ENCODE results near the gene FCGR1A. TPM values are rescaled to one million over a fixed set of nuclear protein-coding genes. Genes with fewer than 3 reads are reported as not detected.
"Not testable (repeated sequence)": the region's sequence is repeated elsewhere in the genome, so short reads cannot be mapped to it uniquely, and the experiment has no call there.

FCGR1A gene
- total RNA-seq, 1 donor from 2014 or later: not detected

- not testable (repeated sequence) for H3K27ac ChIP-seq; H3K9me3 ChIP-seq (ENCODE audit: low read depth); H3K9ac ChIP-seq; H3K27me3 Mint-ChIP-seq (ENCODE audit: insufficient read depth, low read depth); H3K4me3 ChIP-seq; H3K4me1 ChIP-seq; H3K9me3 Mint-ChIP-seq; H3K79me2 ChIP-seq (ENCODE audit: low read depth); H3K27ac Mint-ChIP-seq; H3K4me1 Mint-ChIP-seq; DNase-seq (ENCODE audit: low spot score); H3K4me3 Mint-ChIP-seq; H3K27me3 ChIP-seq; H3K36me3 Mint-ChIP-seq; H2AFZ ChIP-seq (replicated peaks); H3F3A ChIP-seq (ENCODE audit: low read depth); H4K20me1 ChIP-seq (ENCODE audit: low read depth); H3K4me2 ChIP-seq; H3K36me3 ChIP-seq
Measured at GRCh38 chr1:149778313-149778712, 4.2 kb upstream of the FCGR1A start.

GRCh38 chr1:149781413-149781984 is 995 bp upstream of the FCGR1A start:
- H3K4me1 Mint-ChIP-seq; H3K9me3 Mint-ChIP-seq; H3K4me2 ChIP-seq; H4K20me1 ChIP-seq (ENCODE audit: low read depth); H3K36me3 ChIP-seq; H3K4me3 ChIP-seq; H3K36me3 Mint-ChIP-seq; H3K27ac Mint-ChIP-seq; H3K4me3 Mint-ChIP-seq; H3K4me1 ChIP-seq; H3K27me3 ChIP-seq; DNase-seq (ENCODE audit: low spot score); H3K79me2 ChIP-seq (ENCODE audit: low read depth); H3K9ac ChIP-seq; H3K27ac ChIP-seq; H2AFZ ChIP-seq (replicated peaks); H3K27me3 Mint-ChIP-seq (ENCODE audit: insufficient read depth, low read depth); H3F3A ChIP-seq (ENCODE audit: low read depth); H3K9me3 ChIP-seq (ENCODE audit: low read depth): not testable (repeated sequence)

GRCh38 chr1:149783289-149783688 is 795 bp downstream of the FCGR1A start:
- H4K20me1 ChIP-seq (ENCODE audit: low read depth); H3K27me3 Mint-ChIP-seq (ENCODE audit: insufficient read depth, low read depth); H3K36me3 Mint-ChIP-seq; H3K9ac ChIP-seq; H3K27me3 ChIP-seq; H2AFZ ChIP-seq (replicated peaks); H3K79me2 ChIP-seq (ENCODE audit: low read depth); H3K4me3 ChIP-seq; H3K4me1 Mint-ChIP-seq; H3K9me3 Mint-ChIP-seq; H3K36me3 ChIP-seq; H3F3A ChIP-seq (ENCODE audit: low read depth); H3K4me3 Mint-ChIP-seq; H3K4me2 ChIP-seq; H3K4me1 ChIP-seq; H3K27ac ChIP-seq; DNase-seq (ENCODE audit: low spot score); H3K9me3 ChIP-seq (ENCODE audit: low read depth); H3K27ac Mint-ChIP-seq: not testable (repeated sequence)

- not testable (repeated sequence) for H3K36me3 Mint-ChIP-seq, H3K9me3 Mint-ChIP-seq
Measured at GRCh38 chr1:149783868-149784267, 1.4 kb downstream of the FCGR1A start.

GRCh38 chr1:149787688-149788451 is 5.4 kb downstream of the FCGR1A start:
- not testable (repeated sequence) for H3K4me3 Mint-ChIP-seq; DNase-seq (ENCODE audit: low spot score); H3K9ac ChIP-seq; H3K4me3 ChIP-seq; H3K36me3 Mint-ChIP-seq; H3K4me1 ChIP-seq; H2AFZ ChIP-seq (replicated peaks); H3K79me2 ChIP-seq (ENCODE audit: low read depth); H3K36me3 ChIP-seq; H3F3A ChIP-seq (ENCODE audit: low read depth); H3K4me2 ChIP-seq; H4K20me1 ChIP-seq (ENCODE audit: low read depth); H3K27me3 ChIP-seq; H3K9me3 Mint-ChIP-seq; H3K27ac Mint-ChIP-seq; H3K27ac ChIP-seq; H3K4me1 Mint-ChIP-seq; H3K9me3 ChIP-seq (ENCODE audit: low read depth); H3K27me3 Mint-ChIP-seq (ENCODE audit: insufficient read depth, low read depth)

More at GRCh38 chr1:149783868-149784267, 1.4 kb downstream of the FCGR1A start:
- not testable (repeated sequence) for H3K9ac ChIP-seq; H3K27me3 ChIP-seq; H4K20me1 ChIP-seq (ENCODE audit: low read depth); H3K4me3 Mint-ChIP-seq; H3K4me1 ChIP-seq; H2AFZ ChIP-seq (replicated peaks); H3K4me3 ChIP-seq; H3K36me3 ChIP-seq; DNase-seq (ENCODE audit: low spot score); H3K27me3 Mint-ChIP-seq (ENCODE audit: insufficient read depth, low read depth); H3F3A ChIP-seq (ENCODE audit: low read depth); H3K9me3 ChIP-seq (ENCODE audit: low read depth); H3K79me2 ChIP-seq (ENCODE audit: low read depth); H3K4me2 ChIP-seq; H3K27ac Mint-ChIP-seq; H3K27ac ChIP-seq; H3K4me1 Mint-ChIP-seq

- H3K9ac ChIP-seq; H3K27ac ChIP-seq; H3K79me2 ChIP-seq (ENCODE audit: low read depth); H4K20me1 ChIP-seq (ENCODE audit: low read depth); H3K4me1 ChIP-seq; H3K27me3 Mint-ChIP-seq (ENCODE audit: insufficient read depth, low read depth); H3K36me3 ChIP-seq; H3K36me3 Mint-ChIP-seq; H3K9me3 ChIP-seq (ENCODE audit: low read depth); H3F3A ChIP-seq (ENCODE audit: low read depth); H3K4me1 Mint-ChIP-seq; H3K9me3 Mint-ChIP-seq: not testable (repeated sequence)
- Mint-ChIP-seq H3K27ac (peak overlapping the region; percentile 94), H3K4me3 (peak overlapping the region; percentile 96)
- Histone ChIP-seq H3K4me3 (peak overlapping the region; percentile 71), H3K27me3 (peaks cover 11% of the 10 kb centered on the region), H3K4me2 (peak overlapping the region; percentile 79), H2AFZ (replicated peaks) (peak overlapping the region; percentile 89)
- peak; percentile 79 for DNase-seq (ENCODE audit: low spot score)
Measured at GRCh38 chr1:149792502-149792901, 10.0 kb downstream of the FCGR1A start.
